B cell (primary cell): Measurements from ENCODE around the gene MTLN. TPM values are rescaled to one million over a fixed set of nuclear protein-coding genes. Genes with fewer than 3 reads are reported as not detected.
"Not testable (repeated sequence)": the region's sequence is repeated elsewhere in the genome, so short reads cannot be mapped to it uniquely, and the experiment has no call there.

Source experiments
- ATAC-seq: fragments of 200-7000 bp; cut with Tn5 transposase; one replicate; pipeline ENCODE4 v1.10.0; 2021; ENCODE audit warnings: low read depth, mild to moderate bottlenecking, moderate number of reproducible peaks, moderate library complexity
- CTCF ChIA-PET: fragments of 350-600 bp; sonication (Branson Sonifier 250); formaldehyde crosslinking; loops from one replicate; lab custom pipeline; 2021; ENCODE audit warnings: antibody characterized with exemption, inconsistent platforms; lab: Charles Lee
- POLR2A ChIA-PET: fragments of 350-600 bp; sonication (Branson Sonifier 250); formaldehyde crosslinking; loops from one replicate; lab custom pipeline; 2021; ENCODE audit warnings: antibody characterized with exemption; lab: Charles Lee
- DNase-seq: peaks from one replicate; pipeline ENCODE4 v3.0.0; 2013
- H2AFZ ChIP-seq: 2 replicates; pipeline ENCODE4 v1.6.1; 2012; ENCODE audit warnings: mild to moderate bottlenecking, low read depth, low read length; ENCODE audit not compliant: insufficient read depth, poor library complexity, severe bottlenecking
- H3K27ac ChIP-seq, 2 donors: 1 replicate in 1 of 2; 2 replicates in 1 of 2; pipeline ENCODE4 v1.5.1; 2012 to 2013; ENCODE audit warnings: low read length in 2 of 2, mild to moderate bottlenecking in 2 of 2, moderate library complexity in 1 of 2
- H3K27me3 ChIP-seq, 4 experiments: fragments of 200-600 bp in 1 of 4; sonication (generic) in 1 of 4; replicated peaks in 1 of 4; 1 replicate in 2 of 4; 2 replicates in 2 of 4; pipeline versions ENCODE4 v1.6.1 to v1.7.0; 2013 to 2016; ENCODE audit warnings: low read length in 3 of 4, mild to moderate bottlenecking in 2 of 4, mixed read lengths in 1 of 4, moderate library complexity in 1 of 4; ENCODE audit not compliant: insufficient read depth in 4 of 4, control insufficient read depth in 3 of 4; ENCODE audit errors: control extremely low read depth in 1 of 4
- H3K36me3 ChIP-seq, 2 experiments: replicated peaks in 1 of 2; 1 replicate in 1 of 2; 2 replicates in 1 of 2; pipeline versions ENCODE4 v1.6.1 to v1.7.1; 2013; ENCODE audit warnings: low read length in 1 of 2; ENCODE audit not compliant: insufficient read depth in 2 of 2, control insufficient read depth in 1 of 2; ENCODE audit errors: control extremely low read depth in 1 of 2, extremely low read depth in 1 of 2
- H3K4me1 ChIP-seq, 2 donors: fragments of 200-600 bp in 1 of 2; sonication (generic) in 1 of 2; 1 replicate in 1 of 2; 2 replicates in 1 of 2; pipeline versions ENCODE4 v1.5.1 to v1.6.1; 2013 to 2017; ENCODE audit warnings: low read length in 2 of 2; ENCODE audit not compliant: control insufficient read depth in 2 of 2, insufficient read depth in 2 of 2
- H3K4me2 ChIP-seq: replicated peaks from 2 replicates; pipeline ENCODE3; 2012; ENCODE audit warnings: mild to moderate bottlenecking, low read depth, low read length; ENCODE audit not compliant: poor library complexity, severe bottlenecking
- H3K4me3 ChIP-seq, 5 experiments: fragments of 200-600 bp in 1 of 5; sonication (generic) in 1 of 5; 1 replicate in 3 of 5; 2 replicates in 2 of 5; pipeline versions ENCODE4 v1.5.1 to v1.7.0; 2011 to 2016; ENCODE audit warnings: low read length in 4 of 5, mild to moderate bottlenecking in 4 of 5, low read depth in 2 of 5, control low read depth in 1 of 5, moderate library complexity in 1 of 5; ENCODE audit not compliant: insufficient read depth in 1 of 5; ENCODE audit errors: control extremely low read depth in 1 of 5, extremely low read depth in 1 of 5
- H3K79me2 ChIP-seq: fragments of 200-600 bp; sonication (generic); one replicate; pipeline ENCODE4 v1.6.0; 2016; ENCODE audit warnings: low read length; ENCODE audit not compliant: control insufficient read depth, insufficient read depth
- H3K9ac ChIP-seq: fragments of 200-600 bp; sonication (generic); 2 replicates; pipeline ENCODE4 v1.6.1; 2017; ENCODE audit warnings: mild to moderate bottlenecking, low read length, moderate library complexity
- H3K9me3 ChIP-seq, 3 donors: one replicate each; pipeline versions ENCODE4 v1.6.1 to v1.7.1; 2013; ENCODE audit warnings: low read length in 2 of 3; ENCODE audit not compliant: control insufficient read depth in 2 of 3, insufficient read depth in 1 of 3; ENCODE audit errors: control extremely low read depth in 1 of 3
- H4K20me1 ChIP-seq: 2 replicates; pipeline ENCODE4 v1.6.0; 2012; ENCODE audit warnings: mild to moderate bottlenecking, low read length; ENCODE audit not compliant: insufficient read depth, control insufficient read depth, poor library complexity, severe bottlenecking
- H3K27ac Mint-ChIP-seq: one replicate; pipeline ENCODE4 v1.8.0; 2021; ENCODE audit warnings: mixed read lengths
- H3K27me3 Mint-ChIP-seq: one replicate; pipeline ENCODE4 v1.8.0; 2021; ENCODE audit warnings: mixed read lengths
- H3K4me1 Mint-ChIP-seq: one replicate; pipeline ENCODE4 v1.8.0; 2021; ENCODE audit warnings: mixed read lengths
- H3K4me3 Mint-ChIP-seq: one replicate; pipeline ENCODE4 v1.8.0; 2021; ENCODE audit warnings: mixed read lengths
- H3K9me3 Mint-ChIP-seq: one replicate; pipeline ENCODE4 v1.8.0; 2022; ENCODE audit warnings: mixed read lengths; ENCODE audit not compliant: insufficient read depth
- CTCF ChIP-seq: fragments of 200-600 bp; IDR thresholded peaks from one replicate; pipeline ENCODE4 v1.8.0; 2022; ENCODE audit warnings: antibody characterized with exemption, mild to moderate bottlenecking
- EZH2 ChIP-seq: IDR thresholded peaks from 2 replicates; pipeline ENCODE4 v1.6.1; 2012; ENCODE audit warnings: borderline replicate concordance, low read depth, mild to moderate bottlenecking, moderate library complexity, low read length; ENCODE audit not compliant: insufficient read depth, poor library complexity, severe bottlenecking
- WGBS: methylation state at CpG from one replicate; pipeline ENCODE4 v1.1.5; 2013; ENCODE audit warnings: missing lambda C conversion rate; ENCODE audit not compliant: insufficient coverage; 5-methylcytosine and 5-hydroxymethylcytosine counted together
- intact Hi-C: fragments of 100-400 bp; cut with micrococcal nuclease; formaldehyde crosslinking; loops from one replicate; pipeline ENCODE4 v1.10.0; 2022
- polyA plus RNA-seq: library from polyadenylated mRNA; depleted of rRNA; stranded (reverse); fragments of >200 nt; gene quantifications from 2 replicates; pipeline ENCODE4 v1.2.3, GENCODE V29; 2012
- total RNA-seq, 2 donors: library from RNA; stranded (reverse); fragments of 120-200 nt in 1 of 2; gene quantifications; 1 replicate in 1 of 2; 2 replicates in 1 of 2; pipeline versions ENCODE4 v1.2.3 to v1.2.4, GENCODE V29; 2013 to 2022

The MTLN gene
- total and polyA plus RNA-seq, 2 donors (not counting 1 experiment from before 2014, with no cell fraction given), result 23.2 to 27.2 TPM

DNA sequence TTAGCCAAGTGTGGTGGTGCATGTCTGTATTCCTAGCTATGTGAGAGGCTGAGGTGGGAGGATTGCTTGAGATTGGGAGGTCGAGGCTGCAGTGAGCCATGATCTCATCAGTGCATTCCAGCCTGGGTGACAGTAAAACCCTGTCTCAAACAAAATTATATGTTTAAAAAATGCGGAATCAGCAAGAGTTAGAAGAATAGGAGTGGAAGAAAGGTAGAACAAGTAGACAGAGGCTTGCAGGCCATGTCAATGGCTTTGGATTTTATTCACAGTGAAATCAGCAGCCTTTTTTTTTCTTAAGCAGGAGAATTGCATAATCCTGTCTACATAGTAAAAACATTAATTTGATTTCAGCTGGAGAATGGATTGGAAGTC is 7.8 kb upstream of the MTLN start:
- H3K4me3 Mint-ChIP-seq, result no peak overlapping the region
- Histone ChIP-seq H4K20me1 (no peaks in the 10 kb centered on the region), H2AFZ (no peak overlapping the region), H3K36me3 (no peaks in the 10 kb centered on the region), H3K4me1 (no peaks in the 10 kb centered on the region), H3K9me3 (no peaks in the 10 kb centered on the region), H3K79me2 (no peaks in the 10 kb centered on the region), H3K27ac (no peak overlapping the region), H3K4me2 (no peak overlapping the region), H3K4me3 (no peak overlapping the region), H3K27me3 (peaks cover 0 to 26% (median 14%) of the 10 kb centered on the region in 4 experiments), H3K9ac (no peak overlapping the region)
- peaks cover 54% of the 10 kb centered on the region for H3K27me3 Mint-ChIP-seq
- H3K4me1 Mint-ChIP-seq, result no peaks in the 10 kb centered on the region
- H3K27ac Mint-ChIP-seq, result no peak overlapping the region
- 33% methylated on average over 1 of the region's 2 CpGs for WGBS
- no peak for DNase-seq
- intact Hi-C loops, result no loop called here
- no peaks in the 10 kb centered on the region for H3K9me3 Mint-ChIP-seq
- ChIA-PET POLR2A (no interaction called here), CTCF (no interaction called here)
- TF ChIP-seq EZH2 (no peak), CTCF (no peak)
- no peak for ATAC-seq

- H3K27me3 Mint-ChIP-seq, result peaks cover 57% of the 10 kb centered on the region
- DNase-seq, result no peak
- no peak overlapping the region for H3K4me3 Mint-ChIP-seq
- whole genome bisulfite sequencing, result 43% methylated on average over 1 of the region's 1 CpG
- H3K27ac ChIP-seq, result no peak overlapping the region
- TF ChIP-seq EZH2 (no peak), CTCF (no peak)
- no peaks in the 10 kb centered on the region for H3K4me1 ChIP-seq
- no peak overlapping the region for H3K9ac ChIP-seq
- no peaks in the 10 kb centered on the region for H4K20me1 ChIP-seq
- ATAC-seq, result no peak
- H3K9me3 Mint-ChIP-seq, result no peaks in the 10 kb centered on the region
- POLR2A ChIA-PET, result no interaction called here
- no peaks in the 10 kb centered on the region for H3K4me1 Mint-ChIP-seq
- no peaks in the 10 kb centered on the region for H3K79me2 ChIP-seq
- CTCF ChIA-PET, result no interaction called here
- H3K27me3 ChIP-seq, result peaks cover 0 to 28% (median 16%) of the 10 kb centered on the region in 4 experiments
- H3K27ac Mint-ChIP-seq, result no peak overlapping the region
- H2AFZ ChIP-seq, result no peak overlapping the region
- H3K9me3 ChIP-seq, result no peaks in the 10 kb centered on the region
- no peak overlapping the region for H3K4me3 ChIP-seq
- H3K36me3 ChIP-seq, result no peaks in the 10 kb centered on the region
- intact Hi-C loops, result no loop called here
- no peak overlapping the region for H3K4me2 ChIP-seq
Measured at GRCh38 chr2:110219496-110220189, 7.3 kb upstream of the MTLN start.

DNA sequence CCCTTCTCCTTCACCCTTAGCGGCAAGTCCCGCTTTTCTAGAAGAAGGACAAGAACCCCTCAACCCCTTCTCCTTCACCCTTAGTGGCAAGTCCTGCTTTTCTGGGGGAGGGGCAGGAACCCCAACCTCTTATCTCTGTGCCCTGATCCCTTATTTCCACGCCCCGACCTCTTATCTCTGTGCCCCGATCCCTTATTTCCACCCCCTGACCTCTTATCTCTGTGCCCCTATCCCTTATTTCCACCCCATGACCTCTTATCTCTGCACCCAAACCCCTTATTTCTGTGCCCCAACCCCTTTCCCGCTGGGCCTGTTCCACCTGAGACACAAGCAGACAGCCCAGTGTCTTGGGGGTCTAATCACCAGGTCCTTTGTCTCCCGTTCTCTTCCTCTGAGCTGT is 6.5 kb upstream of the MTLN start:
- CTCF ChIA-PET, POLR2A ChIA-PET: not testable (repeated sequence)

More for the DNA sequence above, 6.5 kb upstream of the MTLN start:
- H3K4me1 ChIP-seq, H3K9me3 Mint-ChIP-seq, H3K4me3 ChIP-seq, H3K9me3 ChIP-seq, H3K9ac ChIP-seq, DNase-seq, H2AFZ ChIP-seq, H3K4me3 Mint-ChIP-seq, H3K79me2 ChIP-seq, H3K4me1 Mint-ChIP-seq, H3K27ac Mint-ChIP-seq, H3K4me2 ChIP-seq, H3K27ac ChIP-seq, intact Hi-C loops, H3K36me3 ChIP-seq, ATAC-seq, H4K20me1 ChIP-seq: not testable (repeated sequence)
- WGBS, result 90% methylated on average over 4 of the region's 7 CpGs
- peaks cover 62% of the 10 kb centered on the region for H3K27me3 Mint-ChIP-seq
- H3K27me3 ChIP-seq, result peaks cover 0 to 36% (median 22%) of the 10 kb centered on the region in 4 experiments
